SK-MEL-5 (cell line): Measurements from ENCODE around the gene HOXB3. TPM values are rescaled to one million over a fixed set of nuclear protein-coding genes. Genes with fewer than 3 reads are reported as not detected.
"Not testable (repeated sequence)": the region's sequence is repeated elsewhere in the genome, so short reads cannot be mapped to it uniquely, and the experiment has no call there.

Experiments
- DNase-seq: peaks from one replicate; pipeline ENCODE4 v3.0.0-alpha.2; 2016; ENCODE audit warnings: low read depth, low spot score
- in situ Hi-C: cut with HindIII; loops from 2 replicates; pipeline ENCODE4 v1.10.0; 2016; ENCODE audit warnings: low sequenced_read_pairs, high pct_unique_total_duplicates, low pct_unique_long_range_greater_than_20kb
- total RNA-seq: library from RNA; depleted of rRNA; stranded (reverse); fragments of >200 nt; shearing (Covaris generic); gene quantifications from 2 replicates; pipeline ENCODE4 v1.2.3, GENCODE V29; 2014

The HOXB3 gene
- total RNA-seq, 1 experiment from 2014 or later: 1.1 TPM

- no peak for DNase-seq
- in situ Hi-C loops: no loop called here
These were observed 75.6 kb downstream of the HOXB3 start for GRCh38 chr17:48514477-48514876.

GRCh38 chr17:48513666-48514455 is 76.2 kb downstream of the HOXB3 start:
- no peak for DNase-seq
- in situ Hi-C loops: no loop called here

- in situ Hi-C loops: no loop called here
- DNase-seq: no peak
These were observed 76.9 kb downstream of the HOXB3 start for GRCh38 chr17:48513097-48513496.

DNA sequence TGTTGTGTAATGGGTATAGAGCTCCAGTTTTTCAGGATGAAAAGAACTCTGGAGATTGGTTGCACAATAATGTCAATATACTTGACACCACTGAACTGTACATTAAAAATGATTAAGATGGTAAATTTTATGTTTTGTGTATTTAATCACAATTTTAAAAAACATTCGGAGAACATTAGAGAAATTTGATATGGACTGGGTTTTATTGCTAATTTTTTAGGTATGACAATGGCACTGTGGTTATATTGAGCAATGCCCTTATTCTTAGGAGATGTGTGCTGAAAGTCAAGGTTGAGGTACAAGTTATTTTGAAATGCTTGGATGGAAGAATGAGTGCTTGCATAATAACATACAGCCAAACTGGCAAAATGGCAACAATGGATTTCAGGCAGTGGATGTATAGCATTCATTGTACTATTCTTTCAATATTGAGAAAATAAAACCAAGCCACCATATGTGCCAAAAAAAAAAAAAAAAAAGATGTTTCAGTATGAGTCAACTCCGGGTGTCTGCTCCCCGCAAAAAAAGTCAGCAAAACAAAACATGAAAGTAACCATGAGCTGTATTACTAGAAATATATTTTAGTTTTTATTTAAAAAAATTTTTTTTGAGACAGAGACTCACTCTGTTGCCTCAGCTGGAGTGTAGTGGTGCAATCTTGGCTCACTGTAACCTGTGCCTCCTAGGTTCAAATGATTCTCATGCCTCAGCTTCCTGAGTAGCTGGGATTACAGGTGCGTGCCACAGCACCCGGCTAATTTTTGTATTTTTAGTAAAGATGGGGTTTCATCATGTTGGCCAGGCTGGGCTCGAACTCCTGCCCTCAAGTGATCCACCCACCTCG is 79.1 kb downstream of the HOXB3 start:
- in situ Hi-C loops: no loop called here
- DNase-seq: no peak

GRCh38 chr17:48510381-48510760 is 79.7 kb downstream of the HOXB3 start:
- in situ Hi-C loops: no loop called here
- DNase-seq: no peak

GRCh38 chr17:48509708-48510107 is 80.3 kb downstream of the HOXB3 start:
- in situ Hi-C loops, DNase-seq: not testable (repeated sequence)

DNA sequence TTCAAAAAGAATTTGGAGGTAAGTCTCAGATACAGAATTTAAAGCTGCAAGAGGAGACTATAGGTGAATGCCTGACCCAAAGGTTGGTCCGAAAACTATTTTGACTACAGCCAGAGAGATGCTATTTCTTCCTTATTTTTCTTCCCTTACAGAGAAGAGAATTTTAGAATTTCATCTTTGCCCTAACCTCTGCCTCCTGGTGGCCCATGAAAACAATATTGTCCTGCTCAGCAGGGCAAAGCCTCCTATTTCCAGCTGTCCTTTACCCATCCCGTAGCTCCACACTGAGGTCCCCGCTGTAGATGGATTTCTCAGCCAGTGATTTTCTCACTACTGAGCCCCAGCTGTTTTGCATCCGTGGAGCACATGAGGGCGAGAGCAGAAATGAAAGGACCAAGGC is 83.8 kb downstream of the HOXB3 start:
- DNase-seq: no peak
- in situ Hi-C loops: no loop called here

DNA sequence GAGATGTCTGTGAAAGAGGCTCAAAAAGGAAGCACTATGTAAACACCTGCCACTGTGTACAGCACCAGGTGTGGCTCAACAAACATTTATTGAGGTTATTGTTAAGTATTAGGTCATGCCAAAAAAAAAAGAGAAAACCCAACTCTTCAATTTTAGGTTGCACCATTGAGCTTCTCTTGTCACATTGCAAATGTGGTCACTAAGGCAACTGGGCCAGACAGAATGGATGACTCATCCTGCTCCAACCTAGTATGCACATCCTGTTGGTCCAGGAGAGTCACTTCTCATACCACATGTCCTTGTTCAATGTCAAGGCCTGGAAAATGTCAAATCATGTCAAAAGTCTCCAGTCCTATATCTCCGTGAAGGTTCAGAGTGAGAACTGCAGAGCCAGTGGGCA is 84.3 kb downstream of the HOXB3 start:
- DNase-seq: no peak
- in situ Hi-C loops: no loop called here

- in situ Hi-C loops: no loop called here
- DNase-seq: no peak
These were observed 85.1 kb downstream of the HOXB3 start for GRCh38 chr17:48504953-48505352.

DNA sequence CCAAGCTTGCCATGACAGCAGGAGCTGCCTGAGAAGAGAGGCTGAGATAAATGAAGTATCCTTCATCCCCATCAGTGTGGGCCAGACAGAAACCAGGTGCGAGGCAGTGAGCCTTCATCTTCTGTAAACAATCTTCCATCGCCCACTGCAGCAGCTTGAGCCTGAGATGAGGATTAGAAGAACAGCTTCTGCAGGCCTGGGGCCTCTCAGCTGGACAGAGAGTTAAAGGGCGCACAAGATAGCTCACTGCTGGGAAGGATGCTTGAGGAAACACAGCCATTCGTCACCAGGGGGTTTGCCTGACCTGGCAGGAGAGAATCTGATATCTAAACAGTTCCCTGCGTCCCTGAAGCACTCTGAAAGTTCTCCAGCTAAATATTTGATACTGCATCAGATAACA is 86.3 kb downstream of the HOXB3 start:
- no peak for DNase-seq
- in situ Hi-C loops: no loop called here

- in situ Hi-C loops: no loop called here
- no peak for DNase-seq
These were observed 87.1 kb downstream of the HOXB3 start for GRCh38 chr17:48502901-48503300.

GRCh38 chr17:48502312-48502711 is 87.7 kb downstream of the HOXB3 start:
- no peak for DNase-seq
- in situ Hi-C loops: no loop called here

DNA sequence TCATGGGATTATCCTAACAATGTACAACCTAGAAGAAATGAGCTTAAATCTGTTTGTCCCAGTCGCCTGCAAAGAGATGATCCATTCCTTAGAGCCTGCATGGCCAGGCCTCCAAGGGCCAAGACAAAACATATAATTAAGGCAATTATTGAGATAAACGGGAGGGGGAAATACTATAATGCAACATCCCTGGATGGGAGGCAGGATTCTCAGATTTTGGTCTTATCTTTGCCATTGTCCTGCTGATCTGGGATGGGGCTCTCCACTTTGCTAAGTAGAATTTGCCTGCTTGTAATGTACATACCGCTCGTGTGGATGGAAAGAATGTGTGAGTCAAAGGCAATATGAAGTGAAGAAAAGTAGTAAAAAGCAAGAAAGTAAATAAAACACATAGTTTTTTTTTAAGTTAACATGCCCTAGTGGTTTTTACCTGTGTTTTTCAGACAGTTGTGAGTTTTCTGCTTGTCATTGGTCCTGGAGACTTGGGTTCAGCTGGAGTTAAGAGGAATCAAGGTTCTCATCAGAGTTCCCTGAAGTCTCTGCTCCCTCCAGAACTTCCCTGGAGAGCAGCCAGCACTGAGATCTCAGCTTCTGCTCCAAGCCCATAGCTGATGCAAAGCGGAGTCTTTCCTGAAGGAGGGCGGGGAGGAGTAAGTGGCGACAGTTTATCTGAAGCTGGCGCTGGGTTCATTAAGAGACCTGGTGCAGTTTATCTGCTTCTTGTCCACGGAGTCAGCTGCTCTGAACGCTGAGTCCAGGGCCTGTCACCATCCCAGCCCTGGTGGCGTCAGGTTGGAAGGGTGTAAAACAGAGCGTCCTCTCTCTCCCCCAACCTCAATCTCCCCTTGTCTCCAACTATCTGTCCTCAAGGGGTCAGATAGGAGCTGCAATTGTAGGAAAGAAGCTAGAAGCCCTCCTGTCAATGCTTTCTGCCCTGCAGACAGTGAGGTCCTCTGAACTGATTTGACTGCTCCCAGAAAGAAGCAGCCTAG is 89.3 kb downstream of the HOXB3 start:
- no peak for DNase-seq
- in situ Hi-C loops: no loop called here

GRCh38 chr17:48499735-48500434 is 90.2 kb downstream of the HOXB3 start:
- in situ Hi-C loops: no loop called here
- DNase-seq: no peak

- no peak for DNase-seq
- in situ Hi-C loops: no loop called here
These were observed 90.8 kb downstream of the HOXB3 start for GRCh38 chr17:48499248-48499647.
